ENCODE results near the gene ATRN.

The ATRN gene

GRCh38 chr20:3433744-3434143 is 37.1 kb upstream of the ATRN start:
- Histone ChIP-seq H3K27ac (ENCODE audit: extremely low read depth, low read depth, low read length) (no peak overlapping the region), H3K9me3 (ENCODE audit: control insufficient read depth, insufficient read depth, low read depth, low read length) (no peaks in the 10 kb centered on the region), H3K4me1 (ENCODE audit: control insufficient read depth, insufficient read depth, low read length) (peaks cover 5% of the 10 kb centered on the region; the same call in 1 of the 2 replicates), H3K36me3 (ENCODE audit: control insufficient read depth in 2 of 2, insufficient read depth in 1 of 2, low read length in 2 of 2) (no peaks in the 10 kb centered on the region), H3K4me3 (ENCODE audit: low read depth, low read length) (no peak overlapping the region)
- CTCF ChIA-PET, result no interaction called here
- TF ChIP-seq ZNF214 (tag by site-specific recombination; IDR thresholded peaks at IDR 0.05; ENCODE audit: borderline replicate concordance) (no peak), ZNF830 (tag by site-specific recombination; IDR thresholded peaks at IDR 0.05; ENCODE audit: low read depth) (no peak), ZNF341 (tag by site-specific recombination; IDR thresholded peaks at IDR 0.05; ENCODE audit: low read depth) (0 out of 2 replicates have a peak, but pooled peaks have one; percentile 20), ZNF513 (tag by site-specific recombination; IDR thresholded peaks at IDR 0.05) (no peak), ZNF558 (tag by site-specific recombination; IDR thresholded peaks at IDR 0.05) (no peak)
- POLR2A ChIA-PET, result no interaction called here

- Histone ChIP-seq H3K27ac (ENCODE audit: extremely low read depth, low read depth, low read length) (no peak overlapping the region), H3K9me3 (ENCODE audit: control insufficient read depth, insufficient read depth, low read depth, low read length) (no peaks in the 10 kb centered on the region), H3K4me3 (ENCODE audit: low read depth, low read length) (no peak overlapping the region), H3K36me3 (ENCODE audit: control insufficient read depth in 2 of 2, insufficient read depth in 1 of 2, low read length in 2 of 2) (no peaks in the 10 kb centered on the region), H3K4me1 (ENCODE audit: control insufficient read depth, insufficient read depth, low read length) (peaks cover 5% of the 10 kb centered on the region; the same call in 1 of the 2 replicates)
- POLR2A ChIA-PET, result no interaction called here
- no peak for TF ChIP-seq ZNF37A (tag by site-specific recombination; IDR thresholded peaks at IDR 0.05)
- peak; percentile 75 for TF ChIP-seq ATF2 (tag by site-specific recombination; IDR thresholded peaks at IDR 0.05; ENCODE audit: low read depth)
- CTCF ChIA-PET, result interaction anchor here (0.6 kb wide), 1 partner anchor 176 kb away, joined by 4 read pairs; no protein-coding TSS in a partner anchor
These were observed 36.6 kb upstream of the ATRN start for GRCh38 chr20:3434232-3434631.

- peaks cover 5% of the 10 kb centered on the region; the same call in 1 of the 2 replicates for H3K4me1 ChIP-seq (ENCODE audit: control insufficient read depth, insufficient read depth, low read length)
- no peak overlapping the region for H3K4me3 ChIP-seq (ENCODE audit: low read depth, low read length)
- ChIA-PET POLR2A (interaction anchor here (0.7 kb wide), 1 partner anchor 122 kb away, joined by 3 read pairs; no protein-coding TSS in a partner anchor), CTCF (no interaction called here)
- no peaks in the 10 kb centered on the region for H3K36me3 ChIP-seq (ENCODE audit: control insufficient read depth in 2 of 2, insufficient read depth in 1 of 2, low read length in 2 of 2)
- H3K9me3 ChIP-seq (ENCODE audit: control insufficient read depth, insufficient read depth, low read depth, low read length), result no peaks in the 10 kb centered on the region
- no peak overlapping the region for H3K27ac ChIP-seq (ENCODE audit: extremely low read depth, low read depth, low read length)
- TF ChIP-seq INSM2 (tag by site-specific recombination; IDR thresholded peaks at IDR 0.05) (no peak), ZNF18 (tag by site-specific recombination; IDR thresholded peaks at IDR 0.05) (0 out of 2 replicates have a peak, but pooled peaks have one; percentile 52), PRDM10 (tag by site-specific recombination; IDR thresholded peaks at IDR 0.05) (no peak), ZBTB20 (tag by site-specific recombination; IDR thresholded peaks at IDR 0.05) (no peak), GLI2 (tag by site-specific recombination; IDR thresholded peaks at IDR 0.05; ENCODE audit: borderline replicate concordance, low read depth) (0 out of 2 replicates have a peak, but pooled peaks have one; percentile 41), ZNF843 (tag by site-specific recombination; IDR thresholded peaks at IDR 0.05) (peak; percentile 94), ZNF121 (tag by site-specific recombination; IDR thresholded peaks at IDR 0.05) (peak; percentile 81), BCL11A (tag by site-specific recombination; IDR thresholded peaks at IDR 0.05; ENCODE audit: low read depth) (0 out of 2 replicates have a peak, but pooled peaks have one; percentile 38), OSR2 (tag by site-specific recombination; IDR thresholded peaks at IDR 0.05) (peak; percentile 71), ZBTB8A (tag by site-specific recombination; IDR thresholded peaks at IDR 0.05) (peak; percentile 56; the same call in 1 of the 2 replicates), ZXDB (tag by site-specific recombination; IDR thresholded peaks at IDR 0.05) (peak; percentile 25; the same call in 1 of the 2 replicates), FEZF1 (tag by site-specific recombination; IDR thresholded peaks at IDR 0.05) (peak; percentile 83), ZEB2 (tag by site-specific recombination; IDR thresholded peaks at IDR 0.05) (0 out of 2 replicates have a peak, but pooled peaks have one; percentile 36)
These were observed 33.8 kb upstream of the ATRN start for GRCh38 chr20:3436864-3437574.
